ENCODE results near the gene VIPR1. TPM values are rescaled to one million over a fixed set of nuclear protein-coding genes. Genes with fewer than 3 reads are reported as not detected.

The VIPR1 gene
- total RNA-seq, 5 donors from 2014 or later (not counting 1 experiment from before 2014, with no cell fraction given) = 68.0 to 92.4 (median 76.1) TPM

DNA sequence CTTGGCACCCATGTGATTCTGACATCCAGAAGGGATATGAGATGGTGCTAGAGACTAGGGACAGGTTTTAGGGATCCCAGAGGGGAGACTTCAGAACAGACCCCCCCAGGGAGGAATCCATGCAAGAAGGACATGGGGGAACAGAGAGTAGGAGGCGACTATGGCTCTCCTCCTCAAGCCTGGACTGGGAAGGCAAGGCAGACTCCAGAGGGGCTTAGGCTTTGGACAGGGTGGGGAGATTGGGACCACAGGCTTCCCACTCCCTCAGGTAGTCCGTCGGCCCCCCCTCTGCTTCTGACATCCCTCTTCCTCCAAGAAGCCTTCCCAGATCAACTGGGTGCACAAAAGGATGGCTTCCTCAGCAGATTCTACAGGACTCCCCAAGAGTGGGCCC, 3.0 kb upstream of the VIPR1 start:
- H3K4me1 Mint-ChIP-seq = peaks cover 28 to 35% (median 33%) of the 10 kb centered on the region in 3 donors
- no peaks in the 10 kb centered on the region for H3K36me3 Mint-ChIP-seq
- ATAC-seq (replicated peaks in 1 of 4) (no peak), DNase-seq (peak in 1 of 35 experiments; percentile 23)
- no peaks in the 10 kb centered on the region for H3K9me3 Mint-ChIP-seq
- no peak overlapping the region for H3K27ac Mint-ChIP-seq
- H3K36me3 ChIP-seq (ENCODE audit: control insufficient read depth in 2 of 2, extremely low read depth in 1 of 2, insufficient read depth in 1 of 2, low read length in 1 of 2) = no peaks in the 10 kb centered on the region
- H3K9me3 ChIP-seq = no peaks in the 10 kb centered on the region
- CTCF ChIA-PET = interaction anchor here in 1 of 2 donors (0.5 kb wide), 1 partner anchor 1146 kb away, joined by 3 read pairs; no protein-coding TSS in a partner anchor
- H3K4me3 Mint-ChIP-seq = no peak overlapping the region
- H3K27ac ChIP-seq (ENCODE audit: low read length) = no peak overlapping the region
- peaks cover 12 to 35% of the 10 kb centered on the region in 2 donors for H3K27me3 Mint-ChIP-seq
- H3K4me3 ChIP-seq (ENCODE audit: control insufficient read depth in 1 of 2, extremely low read depth in 1 of 2, low read length in 1 of 2) = no peak overlapping the region
- H3K4me1 ChIP-seq (ENCODE audit: control insufficient read depth in 1 of 2, extremely low read depth in 1 of 2, insufficient read depth in 2 of 2, low read length in 2 of 2) = peaks cover 7 to 31% of the 10 kb centered on the region in 2 experiments
- peaks cover 0 to 42% of the 10 kb centered on the region in 2 experiments for H3K27me3 ChIP-seq (replicated peaks in 1 of 2; ENCODE audit: control insufficient read depth in 2 of 2, extremely low read depth in 1 of 2, insufficient read depth in 2 of 2, low read length in 1 of 2)
- WGBS (ENCODE audit: insufficient coverage) = no CpG with 5 or more reads among the region's 3 CpGs
- POLR2A ChIA-PET = no interaction called here

DNA sequence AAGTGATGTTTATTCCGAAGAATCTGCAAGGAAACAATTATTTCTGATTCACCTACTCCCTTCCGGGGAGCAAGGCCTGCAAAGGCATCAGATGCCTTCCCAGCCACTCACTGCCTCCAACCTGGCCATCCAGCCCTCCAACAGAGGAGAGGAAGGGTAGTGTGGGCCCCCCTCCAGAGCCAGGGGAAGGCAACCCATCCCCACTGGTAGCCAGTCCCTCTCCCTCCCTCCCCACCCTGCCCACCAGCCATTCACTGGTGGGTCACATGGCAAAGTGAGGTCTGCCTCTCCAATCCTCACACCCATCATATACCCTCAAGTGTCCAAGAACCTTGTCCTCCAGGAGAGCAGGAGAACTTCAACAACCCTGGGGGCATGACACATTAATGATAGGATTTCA, 2.4 kb upstream of the VIPR1 start:
- POLR2A ChIA-PET = no interaction called here
- no peaks in the 10 kb centered on the region for H3K36me3 ChIP-seq (ENCODE audit: control insufficient read depth in 2 of 2, extremely low read depth in 1 of 2, insufficient read depth in 1 of 2, low read length in 1 of 2)
- Mint-ChIP-seq H3K27me3 (peaks cover 12 to 35% of the 10 kb centered on the region in 2 donors), H3K27ac (no peak overlapping the region), H3K4me3 (peak overlapping the region in 1 of 3 donors; percentile 92), H3K36me3 (no peaks in the 10 kb centered on the region), H3K9me3 (no peaks in the 10 kb centered on the region), H3K4me1 (peaks cover 28 to 41% (median 35%) of the 10 kb centered on the region in 3 donors)
- peaks cover 0 to 42% of the 10 kb centered on the region in 2 experiments for H3K27me3 ChIP-seq (replicated peaks in 1 of 2; ENCODE audit: control insufficient read depth in 2 of 2, extremely low read depth in 1 of 2, insufficient read depth in 2 of 2, low read length in 1 of 2)
- no peak for DNase-seq
- no peak overlapping the region for H3K27ac ChIP-seq (ENCODE audit: low read length)
- H3K9me3 ChIP-seq = no peaks in the 10 kb centered on the region
- CTCF ChIA-PET = interaction anchor here (0.7 to 4.2 kb wide), 3 partner anchors 36 to 113 kb away, joined by 3 to 25 read pairs (median 13); no protein-coding TSS in a partner anchor
- no peak for ATAC-seq (replicated peaks in 1 of 4)
- no CpG with 5 or more reads among the region's 2 CpGs for WGBS (ENCODE audit: insufficient coverage)
- peaks cover 7 to 35% of the 10 kb centered on the region in 2 experiments for H3K4me1 ChIP-seq (ENCODE audit: control insufficient read depth in 1 of 2, extremely low read depth in 1 of 2, insufficient read depth in 2 of 2, low read length in 2 of 2)
- no peak overlapping the region for H3K4me3 ChIP-seq (ENCODE audit: control insufficient read depth in 1 of 2, extremely low read depth in 1 of 2, low read length in 1 of 2)

DNA sequence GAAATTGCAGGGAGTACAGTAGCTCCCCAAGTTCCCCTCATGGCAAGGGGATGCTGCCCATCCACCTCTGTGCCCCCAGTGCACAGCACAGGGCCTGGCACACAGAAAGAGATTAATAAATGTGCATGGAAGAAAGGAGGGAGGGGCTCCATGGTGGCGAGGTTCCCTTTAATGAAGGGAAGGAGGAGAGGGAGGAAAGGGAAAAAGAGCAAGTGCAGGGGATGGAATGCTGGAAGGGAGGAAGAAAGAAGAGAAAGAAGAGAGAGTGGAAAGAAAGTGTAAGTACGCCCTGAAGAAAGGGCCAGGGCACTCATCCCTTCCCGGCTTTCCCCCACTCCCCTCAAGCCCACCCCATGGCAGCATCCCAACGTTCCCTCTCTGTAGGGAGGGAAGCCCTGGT, 1.5 kb upstream of the VIPR1 start:
- no peak overlapping the region for H3K27ac ChIP-seq (ENCODE audit: low read length)
- peaks cover 7 to 43% of the 10 kb centered on the region in 2 experiments for H3K4me1 ChIP-seq (ENCODE audit: control insufficient read depth in 1 of 2, extremely low read depth in 1 of 2, insufficient read depth in 2 of 2, low read length in 2 of 2)
- H3K27me3 ChIP-seq (replicated peaks in 1 of 2; ENCODE audit: control insufficient read depth in 2 of 2, extremely low read depth in 1 of 2, insufficient read depth in 2 of 2, low read length in 1 of 2) = peaks cover 0 to 42% of the 10 kb centered on the region in 2 experiments
- POLR2A ChIA-PET = interaction anchor here in 1 of 2 donors (1.6 kb wide), 1 partner anchor 37 kb away, joined by 6 read pairs; no protein-coding TSS in a partner anchor
- ATAC-seq (replicated peaks in 1 of 4) = no peak
- no peak overlapping the region for H3K4me3 ChIP-seq (ENCODE audit: control insufficient read depth in 1 of 2, extremely low read depth in 1 of 2, low read length in 1 of 2)
- H3K4me1 Mint-ChIP-seq = peaks cover 30 to 49% (median 39%) of the 10 kb centered on the region in 3 donors
- WGBS (ENCODE audit: insufficient coverage) = 35% methylated on average over 2 of the region's 4 CpGs
- DNase-seq = no peak
- H3K27ac Mint-ChIP-seq = peak overlapping the region in 1 of 2 donors; percentile 44
- no peaks in the 10 kb centered on the region for H3K9me3 Mint-ChIP-seq
- CTCF ChIA-PET = interaction anchor here (0.6 to 4.2 kb wide), 11 partner anchors 26 to 112 kb away, joined by 3 to 25 read pairs (median 6); no protein-coding TSS in a partner anchor
- peaks cover 12 to 35% of the 10 kb centered on the region in 2 donors for H3K27me3 Mint-ChIP-seq
- H3K9me3 ChIP-seq = no peaks in the 10 kb centered on the region
- no peaks in the 10 kb centered on the region for H3K36me3 ChIP-seq (ENCODE audit: control insufficient read depth in 2 of 2, extremely low read depth in 1 of 2, insufficient read depth in 1 of 2, low read length in 1 of 2)
- peak overlapping the region; percentile 68 to 93 (median 92) for H3K4me3 Mint-ChIP-seq
- H3K36me3 Mint-ChIP-seq = no peaks in the 10 kb centered on the region

DNA sequence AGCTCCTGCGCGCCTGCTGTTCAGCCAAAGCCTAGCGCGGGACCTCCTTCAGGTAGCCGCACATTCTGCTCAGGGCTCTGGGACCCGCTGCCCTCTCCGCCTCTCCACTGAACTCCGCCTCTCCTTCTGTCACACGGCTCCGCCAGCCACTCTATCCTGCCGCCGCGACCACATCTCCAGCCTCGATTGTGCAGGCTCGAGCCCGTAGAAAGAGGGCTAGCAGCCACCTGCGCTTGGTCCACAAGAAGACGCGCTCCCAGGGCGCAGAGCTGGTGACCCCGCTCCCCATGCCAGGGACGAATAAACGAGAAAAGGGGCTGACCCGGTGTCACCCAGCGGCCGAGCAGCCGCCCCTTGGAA, 1.1 kb upstream of the VIPR1 start:
- H3K27ac Mint-ChIP-seq = peak overlapping the region; percentile 15 to 90
- peaks cover 31 to 53% (median 43%) of the 10 kb centered on the region in 3 donors for H3K4me1 Mint-ChIP-seq
- peaks cover 7 to 46% of the 10 kb centered on the region in 2 experiments for H3K4me1 ChIP-seq (ENCODE audit: control insufficient read depth in 1 of 2, extremely low read depth in 1 of 2, insufficient read depth in 2 of 2, low read length in 2 of 2)
- peak overlapping the region; percentile 92 to 95 (median 93) for H3K4me3 Mint-ChIP-seq
- ChIA-PET POLR2A (interaction anchor here in 1 of 2 donors (0.6 to 1.6 kb wide), 2 partner anchors 36 to 1189 kb away, joined by 6 read pairs; no protein-coding TSS in a partner anchor), CTCF (interaction anchor here (0.6 to 4.2 kb wide), 11 partner anchors 25 to 80 kb away, joined by 3 to 25 read pairs (median 6); no protein-coding TSS in a partner anchor)
- no peaks in the 10 kb centered on the region for H3K36me3 Mint-ChIP-seq
- DNase-seq (peak in 2 of 35 experiments; percentile 7 to 18), ATAC-seq (replicated peaks in 1 of 4) (no peak)
- 7% methylated on average over 25 of the region's 27 CpGs for WGBS (ENCODE audit: insufficient coverage)
- no peaks in the 10 kb centered on the region for H3K9me3 ChIP-seq
- peaks cover 0 to 42% of the 10 kb centered on the region in 2 experiments for H3K27me3 ChIP-seq (replicated peaks in 1 of 2; ENCODE audit: control insufficient read depth in 2 of 2, extremely low read depth in 1 of 2, insufficient read depth in 2 of 2, low read length in 1 of 2)
- no peaks in the 10 kb centered on the region for H3K9me3 Mint-ChIP-seq
- H3K27ac ChIP-seq (ENCODE audit: low read length) = no peak overlapping the region
- H3K27me3 Mint-ChIP-seq = peaks cover 12 to 35% of the 10 kb centered on the region in 2 donors
- H3K36me3 ChIP-seq (ENCODE audit: control insufficient read depth in 2 of 2, extremely low read depth in 1 of 2, insufficient read depth in 1 of 2, low read length in 1 of 2) = no peaks in the 10 kb centered on the region
- peak overlapping the region; percentile 67 to 71 for H3K4me3 ChIP-seq (ENCODE audit: control insufficient read depth in 1 of 2, extremely low read depth in 1 of 2, low read length in 1 of 2)

DNA sequence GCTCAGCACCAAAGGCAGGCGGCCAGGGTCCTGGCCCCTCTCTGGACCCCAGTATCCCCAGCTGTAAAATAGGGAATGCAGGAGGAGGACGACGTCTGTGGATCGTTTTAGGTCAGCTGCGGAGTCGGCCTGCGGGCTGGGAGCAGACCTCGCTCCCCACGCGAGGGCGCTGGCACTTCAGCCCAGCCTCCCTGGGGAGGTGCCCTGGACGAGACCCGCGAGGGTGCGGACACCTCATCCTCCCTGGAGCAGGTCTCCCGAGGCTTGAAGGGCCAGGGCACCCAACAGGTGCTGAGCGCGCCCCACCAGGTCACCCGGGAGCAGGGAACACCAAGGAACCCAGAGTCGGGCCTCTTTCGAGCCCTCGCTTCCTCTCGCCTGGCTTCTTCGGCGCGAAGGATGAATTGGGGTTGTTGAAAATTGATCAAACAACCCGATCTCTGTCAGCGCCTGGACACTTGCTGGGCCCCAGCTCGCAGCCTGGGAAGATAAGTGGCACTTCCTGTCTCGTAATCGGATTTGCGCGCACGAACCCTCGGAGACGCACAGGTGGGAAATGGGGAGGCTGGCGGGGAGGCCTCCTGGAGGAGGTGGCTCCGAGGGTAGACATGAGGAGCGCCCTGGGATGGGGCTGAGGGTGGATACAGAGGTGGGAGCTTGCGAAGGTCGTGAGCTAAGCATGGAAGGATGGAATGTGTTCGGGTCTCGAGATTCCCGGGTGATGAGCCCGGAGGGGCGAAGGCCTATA, 588 bp upstream of the VIPR1 start:
- Histone ChIP-seq H3K36me3 (ENCODE audit: control insufficient read depth in 2 of 2, extremely low read depth in 1 of 2, insufficient read depth in 1 of 2, low read length in 1 of 2) (no peaks in the 10 kb centered on the region), H3K27me3 (replicated peaks in 1 of 2; ENCODE audit: control insufficient read depth in 2 of 2, extremely low read depth in 1 of 2, insufficient read depth in 2 of 2, low read length in 1 of 2) (peaks cover 0 to 42% of the 10 kb centered on the region in 2 experiments), H3K9me3 (no peaks in the 10 kb centered on the region), H3K4me1 (ENCODE audit: control insufficient read depth in 1 of 2, extremely low read depth in 1 of 2, insufficient read depth in 2 of 2, low read length in 2 of 2) (peaks cover 7 to 48% of the 10 kb centered on the region in 2 experiments), H3K4me3 (ENCODE audit: control insufficient read depth in 1 of 2, extremely low read depth in 1 of 2, low read length in 1 of 2) (peak overlapping the region; percentile 67 to 71), H3K27ac (ENCODE audit: low read length) (peak overlapping the region; percentile 32)
- H3K36me3 Mint-ChIP-seq = no peaks in the 10 kb centered on the region
- ATAC-seq (replicated peaks in 1 of 4) = peak; percentile 58 to 66 (median 62)
- peak overlapping the region; percentile 88 to 90 for H3K27ac Mint-ChIP-seq
- WGBS (ENCODE audit: insufficient coverage) = under 1% methylated on average over 36 of the region's 46 CpGs
- H3K4me1 Mint-ChIP-seq = peaks cover 37 to 58% (median 49%) of the 10 kb centered on the region in 3 donors
- H3K4me3 Mint-ChIP-seq = peak overlapping the region; percentile 92 to 95 (median 93)
- H3K9me3 Mint-ChIP-seq = no peaks in the 10 kb centered on the region
- CTCF ChIA-PET = interaction anchor here (0.6 to 4.2 kb wide), 31 partner anchors 10 to 402 kb away, joined by 3 to 25 read pairs (median 5); partner anchors contain the start of genes NKTR (in 1 of the 2) and SEC22C (in 1 of the 2)
- DNase-seq = peak; percentile 14 to 73 (median 40)
- POLR2A ChIA-PET = interaction anchor here (0.5 to 1.6 kb wide), 10 partner anchors 9 to 1188 kb away, joined by 3 to 6 read pairs (median 3); partner anchors contain the start of genes SEC22C (in 1 of the 2) and SS18L2 (in 1 of the 2)
- peaks cover 12 to 35% of the 10 kb centered on the region in 2 donors for H3K27me3 Mint-ChIP-seq
